NCI-H2227 (cell line): ENCODE measurements around the gene C8A.
A peak's percentile ranks its signal among the peaks of the same experiment; 100 is the strongest.

Experiments
- DNase-seq: peaks from one replicate; lab custom pipeline; 2025; ENCODE audit not compliant: unreplicated experiment; lab: John Stamatoyannopoulos, UW

Gene C8A

DNA sequence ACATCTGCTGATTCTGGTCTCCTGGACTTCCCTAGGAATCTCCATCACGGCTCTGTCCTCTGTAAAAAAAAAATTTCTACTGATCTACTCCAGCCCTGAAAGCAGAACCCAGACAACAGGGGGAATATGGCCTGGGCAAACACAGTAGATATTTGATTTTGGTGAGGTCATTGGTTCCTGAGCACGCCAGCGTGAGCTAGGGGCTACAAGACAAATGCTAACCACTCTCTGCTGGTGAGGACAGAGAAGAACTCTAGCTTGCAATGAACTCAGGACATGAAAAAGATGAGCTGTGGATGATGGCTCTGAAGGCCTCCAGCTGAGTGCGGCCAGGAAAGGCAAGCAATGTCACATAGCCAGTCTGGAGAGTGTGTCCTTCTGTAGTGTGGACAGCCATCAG, 18.2 kb upstream of the C8A start:
- DNase-seq = no peak

DNA sequence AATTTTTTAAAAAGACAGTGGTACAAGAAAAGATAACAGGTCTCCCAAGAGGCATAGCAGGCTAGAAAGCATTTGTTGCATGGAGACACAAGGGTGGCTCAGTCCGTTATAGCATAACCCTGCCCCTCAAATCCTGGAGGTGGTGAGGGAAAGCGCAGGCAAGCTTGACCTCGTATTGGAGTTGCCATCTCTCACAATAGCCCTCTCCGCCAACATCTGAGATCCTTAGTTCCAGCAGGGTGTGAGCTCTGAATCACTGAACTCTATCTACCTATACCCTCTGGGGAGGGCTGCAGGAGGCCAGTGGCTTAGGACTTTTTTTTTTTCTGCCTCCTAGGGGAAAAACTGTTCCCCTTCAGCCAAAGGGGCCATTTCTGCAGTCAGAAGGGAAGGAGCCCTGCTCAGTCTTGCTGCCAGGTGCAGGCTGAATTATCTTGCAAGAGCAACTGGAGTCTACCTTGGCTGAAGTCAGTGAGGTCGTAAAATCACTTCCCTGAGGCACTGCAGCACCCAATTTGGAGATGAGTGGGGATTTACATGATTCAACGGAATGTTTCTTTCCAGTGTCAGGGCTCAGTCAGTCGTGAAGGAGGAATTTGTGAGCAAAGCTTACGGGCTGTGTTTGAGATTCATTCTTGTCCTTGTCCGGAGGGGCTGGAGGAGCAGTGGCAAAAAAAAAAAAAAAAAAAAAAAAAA, 17.2 kb upstream of the C8A start:
- DNase-seq = no peak

- no peak for DNase-seq
Observed at GRCh38 chr1:56838759-56839158, 15.8 kb upstream of the C8A start.

GRCh38 chr1:56843544-56843943, 11.1 kb upstream of the C8A start:
- no peak for DNase-seq

GRCh38 chr1:56844545-56845136, 10.0 kb upstream of the C8A start:
- peak; percentile 44 for DNase-seq

- no peak for DNase-seq
Observed at GRCh38 chr1:56845343-56845742, 9.3 kb upstream of the C8A start.

DNA sequence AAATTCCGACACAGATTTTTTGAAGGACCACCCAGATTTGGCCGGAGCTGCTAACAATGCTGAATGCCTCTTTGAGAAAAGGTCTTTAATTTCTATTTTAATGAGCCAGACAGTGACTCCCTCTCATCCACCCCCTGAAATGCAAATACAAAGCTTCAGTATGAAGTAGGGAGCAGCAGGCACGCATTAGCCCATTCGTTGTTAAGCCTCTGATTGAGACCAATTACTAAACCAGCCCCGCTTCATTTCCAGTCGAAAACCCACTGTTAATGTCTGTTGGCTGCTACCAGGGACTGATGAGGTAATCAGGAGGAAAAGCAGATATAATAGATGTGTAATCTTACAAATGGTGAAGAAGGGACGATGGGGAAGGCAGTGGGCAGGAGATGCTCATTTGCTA, 4.8 kb upstream of the C8A start:
- no peak for DNase-seq

DNA sequence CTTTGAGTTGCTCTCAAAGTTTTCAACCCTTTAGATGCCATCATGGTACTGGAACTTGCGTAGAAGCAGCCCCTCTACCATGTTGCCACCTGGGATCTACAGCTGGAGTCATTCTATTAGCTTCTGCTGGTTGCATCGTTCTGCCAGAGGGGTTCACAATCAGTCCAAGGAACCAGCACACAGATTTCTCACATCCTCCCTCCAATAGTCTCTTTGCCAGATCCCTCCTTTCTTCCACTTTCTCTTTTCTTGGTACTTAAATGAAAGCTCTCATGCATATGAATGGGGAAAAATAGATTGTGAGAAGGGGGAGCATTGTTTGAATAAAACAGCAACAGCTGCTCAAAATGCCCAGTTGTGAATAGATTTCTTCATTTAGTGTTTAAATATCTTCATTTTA, 4.2 kb upstream of the C8A start:
- DNase-seq = no peak

DNA sequence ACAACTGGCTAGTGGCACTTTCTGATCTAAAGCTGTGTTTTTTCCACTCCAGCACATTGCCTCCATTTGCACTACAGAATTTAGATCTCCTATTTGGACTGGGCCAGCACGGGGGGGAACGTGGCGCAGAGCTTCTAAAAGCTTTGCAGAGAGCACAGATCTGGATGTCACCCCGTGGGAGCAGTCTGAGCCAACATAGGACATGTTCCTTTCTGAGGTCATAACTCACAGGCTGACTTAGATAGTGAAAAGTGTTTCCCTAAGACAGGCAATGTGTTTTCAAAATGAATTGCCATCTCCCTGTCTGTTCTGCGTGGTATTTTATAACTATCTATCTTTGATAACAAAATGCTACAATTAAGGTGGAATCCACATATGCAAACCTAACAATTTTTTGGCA, 3.7 kb upstream of the C8A start:
- DNase-seq = no peak

- DNase-seq = no peak
Observed at GRCh38 chr1:56852476-56852875, 2.1 kb upstream of the C8A start.

GRCh38 chr1:56855190-56855589, 593 bp downstream of the C8A start:
- no peak for DNase-seq

DNA sequence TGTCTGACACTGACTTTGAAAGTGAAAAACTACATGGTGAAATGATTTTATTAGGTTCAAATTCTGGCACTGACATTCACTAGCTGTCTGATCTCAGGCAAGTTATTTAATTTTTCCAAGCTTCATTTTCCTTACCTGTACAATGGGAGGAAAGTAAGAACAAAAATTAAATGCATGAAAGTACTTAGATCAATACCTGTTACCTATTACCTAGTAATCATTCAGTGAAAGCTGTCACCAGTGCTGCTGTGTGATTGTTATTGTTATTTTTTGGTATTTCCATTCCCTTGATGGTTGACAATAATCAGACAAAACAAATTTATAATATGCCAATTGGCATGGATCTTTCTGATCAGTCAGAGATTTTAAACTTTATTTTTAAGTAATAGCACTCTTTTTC, 1.6 kb downstream of the C8A start:
- no peak for DNase-seq

- no peak for DNase-seq
Observed at GRCh38 chr1:56859287-56859686, 4.7 kb downstream of the C8A start.

GRCh38 chr1:56863265-56863992, 8.8 kb downstream of the C8A start:
- DNase-seq = no peak

- no peak for DNase-seq
Observed at GRCh38 chr1:56864430-56864829, 9.8 kb downstream of the C8A start.

DNA sequence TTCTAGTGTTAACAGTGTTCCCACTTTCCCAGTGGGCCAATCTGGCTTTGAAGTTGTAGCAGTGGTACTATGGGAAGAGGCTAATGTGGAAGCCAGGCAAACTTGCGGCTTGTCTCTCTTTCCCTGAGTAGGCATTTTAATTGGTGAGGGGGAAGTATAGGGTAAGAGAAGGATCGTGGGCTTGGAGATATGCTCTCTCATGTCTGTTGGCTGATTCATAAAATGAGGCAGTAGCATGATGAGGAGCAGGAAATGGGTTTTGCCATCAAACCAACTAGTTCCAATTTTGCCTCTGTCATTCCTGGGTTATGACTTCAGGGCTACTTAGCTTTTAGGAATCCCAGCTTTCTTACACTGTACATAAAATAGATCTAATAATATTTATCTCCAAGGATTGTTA, 12.1 kb downstream of the C8A start:
- DNase-seq = no peak

- no peak for DNase-seq
Observed at GRCh38 chr1:56867491-56867890, 12.9 kb downstream of the C8A start.

DNA sequence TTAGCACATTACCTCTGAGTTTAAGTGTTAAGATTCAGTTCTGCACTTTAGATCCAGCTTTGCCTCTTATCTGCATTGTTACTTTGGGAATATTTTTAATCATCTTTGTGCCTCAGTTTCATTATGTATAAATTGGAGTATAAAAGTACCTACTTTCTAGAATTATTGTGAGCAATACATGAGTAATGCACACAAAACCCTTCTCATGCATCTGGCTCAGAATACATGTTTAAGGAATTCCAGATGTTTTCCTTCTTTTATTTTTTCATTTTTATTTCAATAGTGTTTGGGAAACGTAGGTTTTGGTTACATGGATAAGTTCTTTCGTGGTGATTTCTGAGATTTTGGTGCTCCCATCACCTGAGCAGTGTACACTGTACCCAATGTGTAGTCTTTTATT, 14.2 kb downstream of the C8A start:
- DNase-seq = no peak

- DNase-seq = no peak
Observed at GRCh38 chr1:56872597-56872996, 18.0 kb downstream of the C8A start.

GRCh38 chr1:56873213-56873612, 18.6 kb downstream of the C8A start:
- no peak for DNase-seq

DNA sequence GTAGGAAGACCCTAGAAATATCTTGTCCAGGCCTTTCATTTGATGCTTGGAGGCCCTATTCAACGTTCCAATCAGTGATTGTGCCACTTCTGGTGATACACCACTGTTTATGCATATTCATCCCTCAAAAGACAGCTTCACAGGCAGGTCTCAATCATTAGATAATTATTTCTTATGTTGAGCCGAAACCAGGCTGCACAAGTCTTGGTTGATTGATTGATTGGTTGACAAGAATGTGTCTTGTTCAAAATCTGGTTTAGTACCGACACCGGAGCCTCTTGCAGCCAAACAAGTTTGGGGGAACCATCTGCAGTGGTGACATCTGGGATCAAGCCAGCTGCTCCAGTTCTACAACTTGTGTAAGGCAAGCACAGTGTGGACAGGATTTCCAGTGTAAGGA, 20.1 kb downstream of the C8A start:
- DNase-seq = no peak

DNA sequence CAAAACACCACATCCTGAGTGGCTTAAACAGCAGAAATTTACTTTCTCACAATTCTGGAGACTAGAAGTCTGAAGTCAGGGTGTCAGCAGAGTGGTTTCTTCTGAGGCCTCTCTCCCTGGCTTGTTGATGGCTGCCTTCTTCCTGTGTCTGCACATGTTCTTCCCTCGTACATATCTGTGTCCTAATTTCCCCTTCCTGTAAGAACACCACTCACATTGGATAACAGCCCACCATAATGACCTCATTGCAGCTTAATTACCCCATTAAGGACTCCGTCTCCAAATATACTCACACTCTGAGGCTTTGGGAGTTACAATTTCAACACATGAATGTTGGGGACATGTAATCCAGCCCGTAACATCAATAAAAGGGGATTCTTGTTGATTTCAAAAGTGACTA, 23.4 kb downstream of the C8A start:
- DNase-seq = no peak

DNA sequence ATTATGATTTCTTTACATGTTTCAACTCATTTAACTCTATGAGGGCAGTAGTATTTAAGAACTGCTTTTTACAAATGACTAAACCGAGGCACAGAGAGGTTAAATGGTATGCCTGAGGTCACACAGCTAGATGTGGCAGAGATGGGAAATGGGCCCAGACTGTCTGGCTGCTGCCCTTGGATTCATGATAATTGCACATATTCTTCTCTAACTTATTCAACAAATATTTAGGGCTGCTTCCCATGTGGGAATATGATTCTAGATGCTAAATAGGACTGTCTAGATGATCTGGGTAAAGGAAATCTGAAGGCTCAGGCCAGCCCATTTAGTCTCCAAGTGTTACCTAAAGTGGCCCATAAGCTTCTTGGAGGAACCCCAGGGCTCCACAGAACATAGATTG, 26.2 kb downstream of the C8A start:
- no peak for DNase-seq
